MCF 10A (cell line): ENCODE measurements around the gene SELL. TPM values are rescaled to one million over a fixed set of nuclear protein-coding genes. Genes with fewer than 3 reads are reported as not detected.

ENCODE experiments used
- BruUV-seq: library from RNA; stranded (reverse); fragments of 400-500 nt; replicated peaks from 2 replicates; lab custom pipeline; 2021; lab: Mats Ljungman, UMichigan
- CTCF ChIA-PET: fragments of 300-600 bp; sonication (Branson Sonifier 250); formaldehyde crosslinking; extraction: SDS; loops from one replicate; lab custom pipeline; 2021; ENCODE audit warnings: antibody characterized with exemption, inconsistent platforms; lab: Yijun Ruan, JAX
- POLR2A ChIA-PET: fragments of 300-600, 350-650 bp; sonication (Branson Sonifier 250); formaldehyde crosslinking; extraction: SDS; loops from one replicate; lab custom pipeline; 2020; ENCODE audit warnings: antibody characterized with exemption, inconsistent platforms; lab: Yijun Ruan, JAX
- DNase-seq: peaks from one replicate; pipeline ENCODE4 v3.0.0-alpha.2; 2018; ENCODE audit not compliant: unreplicated experiment
- H3K27ac Mint-ChIP-seq: one replicate; pipeline ENCODE4 v1.8.0; 2022; ENCODE audit warnings: mild to moderate bottlenecking, low read depth, mixed read lengths; ENCODE audit not compliant: unreplicated experiment
- H3K27me3 Mint-ChIP-seq: one replicate; pipeline ENCODE4 v1.8.0; 2022; ENCODE audit warnings: mixed read lengths; ENCODE audit not compliant: insufficient read depth, unreplicated experiment
- H3K36me3 Mint-ChIP-seq: one replicate; pipeline ENCODE4 v1.8.0; 2022; ENCODE audit warnings: mild to moderate bottlenecking, moderate library complexity, mixed read lengths; ENCODE audit not compliant: insufficient read depth, unreplicated experiment
- H3K4me1 Mint-ChIP-seq: one replicate; pipeline ENCODE4 v1.8.0; 2022; ENCODE audit warnings: mixed read lengths; ENCODE audit not compliant: insufficient read depth, unreplicated experiment
- H3K4me3 Mint-ChIP-seq: one replicate; pipeline ENCODE4 v1.8.0; 2022; ENCODE audit warnings: mild to moderate bottlenecking, moderate library complexity, mixed read lengths; ENCODE audit not compliant: unreplicated experiment
- H3K9me3 Mint-ChIP-seq: one replicate; pipeline ENCODE4 v1.8.0; 2022; ENCODE audit warnings: mixed read lengths; ENCODE audit not compliant: unreplicated experiment
- CTCF ChIP-seq: fragments of 200-600 bp; IDR thresholded peaks from one replicate; pipeline ENCODE4 v1.8.0; 2022; ENCODE audit warnings: antibody characterized with exemption, mild to moderate bottlenecking; ENCODE audit not compliant: unreplicated experiment
- intact Hi-C: fragments of 100-400 bp; cut with micrococcal nuclease; formaldehyde crosslinking; loops from 2 replicates; pipeline ENCODE4 v1.14.1; 2022
- total RNA-seq: library from RNA; stranded (reverse); gene quantifications from 2 replicates; pipeline ENCODE4 v1.2.3, GENCODE V29; 2022

SELL gene
- total RNA-seq, 1 experiment from 2014 or later = not detected

- no peaks in the 10 kb centered on the region for H3K4me1 Mint-ChIP-seq
- DNase-seq = no peak
- POLR2A ChIA-PET = no interaction called here
- no peaks in the 10 kb centered on the region for H3K9me3 Mint-ChIP-seq
- no peak for TF ChIP-seq CTCF
- CTCF ChIA-PET = interaction anchor here (0.9 kb wide), 1 partner anchor 11 kb away, joined by 3 read pairs; no protein-coding TSS in a partner anchor
- peaks cover 50% of the 10 kb centered on the region for H3K27me3 Mint-ChIP-seq
- no peaks in the 10 kb centered on the region for H3K36me3 Mint-ChIP-seq
- no peak overlapping the region for H3K4me3 Mint-ChIP-seq
- no TSS peak for BruUV-seq
- intact Hi-C loops = no loop called here
- no peak overlapping the region for H3K27ac Mint-ChIP-seq
These were observed 63.9 kb downstream of the SELL start for GRCh38 chr1:169647512-169647911.

GRCh38 chr1:169644297-169644696, 67.1 kb downstream of the SELL start:
- ChIA-PET POLR2A (no interaction called here), CTCF (interaction anchor here (0.6 kb wide), 1 partner anchor 1105 kb away, joined by 3 read pairs; no protein-coding TSS in a partner anchor)
- Mint-ChIP-seq H3K27ac (no peak overlapping the region), H3K36me3 (no peaks in the 10 kb centered on the region), H3K9me3 (no peaks in the 10 kb centered on the region), H3K27me3 (peaks cover 41% of the 10 kb centered on the region), H3K4me1 (no peaks in the 10 kb centered on the region), H3K4me3 (no peak overlapping the region)
- no TSS peak for BruUV-seq
- intact Hi-C loops = no loop called here
- TF ChIP-seq CTCF = no peak
- no peak for DNase-seq

Other genes with a start within 250 kb of the SELL start
- 13.9 and 16.7 TPM in 2 replicates for gene SLC19A2, start 225.7 kb downstream of the SELL start, total RNA-seq
- gene F5, start 125.1 kb downstream of the SELL start, total RNA-seq = 0.09 TPM in 1 of 2 replicates, not detected in the other
- gene SELP, start 81.5 kb downstream of the SELL start, total RNA-seq = not detected in 2 replicates
- not detected in 2 replicates for gene SELE, start 22.5 kb upstream of the SELL start, total RNA-seq
- gene METTL18, start 83.3 kb upstream of the SELL start, total RNA-seq = 2.8 and 4.1 TPM in 2 replicates
- gene SCYL3, start 182.3 kb upstream of the SELL start, total RNA-seq = 7.4 and 9.3 TPM in 2 replicates